Upper lobe of left lung (tissue), 4 donors: ENCODE data around the gene FBLN5.

ENCODE experiments used
- EP300 ChIP-seq, 4 donors: sonication (generic); formaldehyde crosslinking; IDR thresholded peaks; one replicate each; pipeline ENCODE4 v1.5.1; 2017; ENCODE audit warnings: antibody characterized with exemption in 4 of 4, control low read depth in 2 of 4
- POLR2A ChIP-seq, 4 donors: fragments of 450-650 bp; IDR thresholded peaks; one replicate each; pipeline ENCODE4 v1.5.1; 2016 to 2017; ENCODE audit warnings: antibody characterized with exemption in 4 of 4, mild to moderate bottlenecking in 2 of 4

DNA sequence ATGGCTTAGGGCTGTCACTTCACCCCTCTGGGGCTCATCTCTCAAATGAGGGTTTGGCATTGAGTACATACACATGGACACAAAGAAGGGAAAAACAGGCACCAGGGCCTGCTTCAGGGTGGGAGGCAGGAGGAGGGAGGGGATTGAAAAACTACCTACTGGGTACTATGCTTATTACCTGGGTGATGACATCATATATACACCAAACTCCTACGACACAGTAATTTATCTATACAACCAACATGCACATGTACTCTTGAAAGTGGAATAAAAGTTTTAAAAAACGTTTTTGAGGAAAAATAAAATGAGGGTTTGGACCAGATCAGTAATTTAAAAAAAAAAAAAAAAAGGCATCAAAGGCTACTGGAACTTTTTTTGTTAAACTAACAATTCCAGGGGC lies 76.6 kb downstream of the FBLN5 start:
- no peak for TF ChIP-seq POLR2A (IDR thresholded peaks at IDR 0.05)
- no peak for TF ChIP-seq EP300 (IDR thresholded peaks at IDR 0.05)
